ENCODE data around the gene THUMPD1.

DNA sequence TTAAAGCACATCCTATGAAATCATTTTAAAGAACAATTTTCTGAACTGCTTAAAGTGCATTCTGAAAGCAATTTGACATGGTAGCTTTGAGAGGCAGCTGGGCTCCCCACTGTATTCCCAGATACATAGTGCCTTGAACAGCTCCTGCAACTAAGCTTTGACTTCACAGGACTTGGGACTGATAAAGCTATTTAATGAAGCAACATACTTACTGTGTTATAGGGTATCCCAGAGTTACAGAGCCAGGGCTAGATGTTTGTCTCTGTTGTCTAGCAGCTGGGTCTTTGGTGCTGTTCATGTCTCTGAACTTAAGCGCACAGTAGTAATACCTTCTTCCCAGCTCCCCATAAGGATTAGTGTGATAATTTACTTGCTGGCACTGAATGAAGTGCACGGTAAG lies 45.0 kb downstream of the THUMPD1 start:
- TF ChIP-seq, protein P1, sequence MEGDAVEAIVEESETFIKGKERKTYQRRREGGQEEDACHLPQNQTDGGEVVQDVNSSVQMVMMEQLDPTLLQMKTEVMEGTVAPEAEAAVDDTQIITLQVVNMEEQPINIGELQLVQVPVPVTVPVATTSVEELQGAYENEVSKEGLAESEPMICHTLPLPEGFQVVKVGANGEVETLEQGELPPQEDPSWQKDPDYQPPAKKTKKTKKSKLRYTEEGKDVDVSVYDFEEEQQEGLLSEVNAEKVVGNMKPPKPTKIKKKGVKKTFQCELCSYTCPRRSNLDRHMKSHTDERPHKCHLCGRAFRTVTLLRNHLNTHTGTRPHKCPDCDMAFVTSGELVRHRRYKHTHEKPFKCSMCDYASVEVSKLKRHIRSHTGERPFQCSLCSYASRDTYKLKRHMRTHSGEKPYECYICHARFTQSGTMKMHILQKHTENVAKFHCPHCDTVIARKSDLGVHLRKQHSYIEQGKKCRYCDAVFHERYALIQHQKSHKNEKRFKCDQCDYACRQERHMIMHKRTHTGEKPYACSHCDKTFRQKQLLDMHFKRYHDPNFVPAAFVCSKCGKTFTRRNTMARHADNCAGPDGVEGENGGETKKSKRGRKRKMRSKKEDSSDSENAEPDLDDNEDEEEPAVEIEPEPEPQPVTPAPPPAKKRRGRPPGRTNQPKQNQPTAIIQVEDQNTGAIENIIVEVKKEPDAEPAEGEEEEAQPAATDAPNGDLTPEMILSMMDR (IDR thresholded peaks at IDR 0.05), result no peak
- TF ChIP-seq POLR2A (IDR thresholded peaks at IDR 0.05), result no peak

Data from Peyer's patch (tissue), 4 donors.